Activated T-cell treated with anti-CD3 and anti-CD28 coated beads, Interleukin-2, amount 50 U/mL, for 4 hours (primary cell): ENCODE data around the gene CTDP1. TPM values are rescaled to one million over a fixed set of nuclear protein-coding genes. Genes with fewer than 3 reads are reported as not detected.

Experiments used
- ATAC-seq, 2 donors: fragments of 200-7000 bp; cut with Tn5 transposase; one replicate each; pipeline ENCODE4 v1.10.0; 2021
- DNase-seq: peaks from one replicate; pipeline ENCODE4 v3.0.0-alpha.2; 2020
- H3K27me3 Mint-ChIP-seq: one replicate; pipeline ENCODE4 v1.8.0; 2021; ENCODE audit warnings: low read depth, mixed read lengths
- H3K36me3 Mint-ChIP-seq: one replicate; pipeline ENCODE4 v1.8.0; 2022; ENCODE audit warnings: mixed read lengths; ENCODE audit not compliant: insufficient read depth
- H3K4me1 Mint-ChIP-seq: one replicate; pipeline ENCODE4 v1.8.0; 2021; ENCODE audit warnings: low read depth, mixed read lengths
- H3K4me3 Mint-ChIP-seq: one replicate; pipeline ENCODE4 v1.8.0; 2021; ENCODE audit warnings: mild to moderate bottlenecking, moderate library complexity, mixed read lengths
- H3K9me3 Mint-ChIP-seq: one replicate; pipeline ENCODE4 v1.8.0; 2021; ENCODE audit warnings: mixed read lengths
- total RNA-seq, 3 donors: library from RNA; stranded (reverse); gene quantifications; one replicate each; pipeline ENCODE4 v1.2.1, GENCODE V29; 2021

CTDP1 gene
- total RNA-seq, 3 donors from 2014 or later, result 38.6 to 46.2 (median 44.6) TPM

DNA sequence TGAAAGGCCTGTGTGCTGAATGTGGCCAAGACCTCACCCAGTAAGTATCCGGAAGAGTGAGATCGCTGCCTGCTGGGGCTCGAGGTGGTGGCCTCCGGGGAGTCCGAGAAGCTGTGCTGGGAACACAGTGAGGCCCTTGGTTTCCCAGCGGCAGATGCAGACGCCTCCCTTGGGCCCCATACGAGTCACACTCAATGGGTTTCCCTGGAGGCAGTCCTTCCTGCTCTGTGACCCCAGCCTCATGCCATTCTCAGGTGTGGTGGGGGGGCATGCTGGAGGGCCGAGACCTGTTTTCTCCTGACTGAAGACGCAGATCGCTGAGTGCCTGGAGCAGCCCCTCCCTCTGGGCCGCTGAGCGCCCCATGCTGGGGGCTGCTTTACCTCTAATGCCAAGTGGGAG lies 15.7 kb downstream of the CTDP1 start:
- H3K4me3 Mint-ChIP-seq, result no peak overlapping the region
- no peaks in the 10 kb centered on the region for H3K9me3 Mint-ChIP-seq
- no peaks in the 10 kb centered on the region for H3K27me3 Mint-ChIP-seq
- no peak for ATAC-seq
- DNase-seq, result no peak
- peaks cover 26% of the 10 kb centered on the region for H3K36me3 Mint-ChIP-seq
- H3K4me1 Mint-ChIP-seq, result peaks cover 14% of the 10 kb centered on the region

DNA sequence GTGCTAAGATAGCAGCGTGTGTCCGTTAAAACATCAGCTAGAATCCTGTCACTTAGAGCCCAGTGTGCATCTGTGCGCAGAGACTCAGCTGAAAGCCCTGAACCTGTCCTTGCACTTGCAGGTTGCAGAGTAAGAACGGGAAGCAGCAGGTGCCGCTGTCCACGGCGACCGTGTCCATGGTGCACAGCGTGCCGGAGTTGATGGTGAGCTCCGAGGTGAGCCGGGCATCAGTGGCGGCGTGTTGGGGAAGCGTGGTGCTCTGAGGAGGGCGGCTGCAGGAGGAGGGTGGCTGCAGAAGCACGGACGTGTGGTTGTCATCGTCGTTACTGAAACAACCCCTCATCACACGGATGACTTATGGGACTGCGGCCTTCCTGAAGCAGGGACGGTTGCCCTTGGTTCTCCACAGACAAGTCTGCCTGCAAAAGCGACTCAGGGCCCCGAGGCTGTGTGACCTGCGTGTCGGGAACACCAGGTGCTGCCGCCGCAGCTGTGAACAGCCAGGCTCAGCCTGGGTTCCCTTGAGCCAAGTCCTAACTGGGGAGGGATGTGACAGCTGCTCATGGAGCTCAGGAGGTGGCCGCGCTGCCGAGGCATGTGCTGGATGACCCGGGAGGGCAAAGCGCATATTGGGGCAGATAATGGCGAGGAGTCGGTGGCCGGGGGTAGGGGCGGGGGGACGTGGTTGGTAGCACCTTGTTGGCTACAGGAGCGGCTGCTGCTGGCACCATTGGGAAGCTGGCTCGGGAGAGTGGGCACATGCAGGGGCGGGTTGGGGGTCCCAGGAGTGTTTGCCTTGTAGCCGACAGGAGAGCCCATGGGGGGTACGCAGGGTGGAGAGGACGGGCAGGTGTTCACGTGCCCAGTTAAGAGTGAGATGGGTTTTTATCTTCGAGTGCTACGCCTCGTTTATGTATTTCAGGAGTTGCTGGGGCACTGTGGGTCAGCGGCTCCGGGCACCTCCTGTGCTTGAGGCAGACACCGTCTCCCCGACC lies 16.6 kb downstream of the CTDP1 start:
- Mint-ChIP-seq H3K9me3 (no peaks in the 10 kb centered on the region), H3K4me1 (peaks cover 7% of the 10 kb centered on the region), H3K36me3 (peaks cover 31% of the 10 kb centered on the region), H3K27me3 (no peaks in the 10 kb centered on the region), H3K4me3 (no peak overlapping the region)
- DNase-seq (no peak), ATAC-seq (no peak)

DNA sequence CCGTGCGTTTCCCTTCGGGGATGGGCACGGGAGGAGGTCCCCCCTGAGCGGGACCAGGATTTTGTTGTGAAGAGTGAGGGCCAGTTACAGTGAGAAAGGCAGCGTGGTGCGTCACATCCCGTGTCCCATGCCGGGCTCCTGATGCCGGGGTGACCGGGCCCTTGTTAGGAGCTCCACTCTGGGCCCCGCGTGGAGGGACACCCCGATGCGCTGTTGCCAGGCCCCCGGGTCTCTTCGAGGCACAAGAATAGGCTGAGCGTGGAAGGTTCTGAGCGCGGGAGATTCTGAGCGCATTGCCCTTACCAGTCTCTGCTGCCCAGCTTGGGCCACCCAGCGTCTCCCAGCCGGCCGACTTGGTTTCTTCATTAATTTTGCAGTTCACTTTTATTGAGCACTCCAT lies 17.6 kb downstream of the CTDP1 start:
- no peaks in the 10 kb centered on the region for H3K9me3 Mint-ChIP-seq
- no peak for DNase-seq
- peaks cover 33% of the 10 kb centered on the region for H3K36me3 Mint-ChIP-seq
- ATAC-seq, result no peak
- H3K4me3 Mint-ChIP-seq, result no peak overlapping the region
- no peaks in the 10 kb centered on the region for H3K27me3 Mint-ChIP-seq
- H3K4me1 Mint-ChIP-seq, result peaks cover 7% of the 10 kb centered on the region

DNA sequence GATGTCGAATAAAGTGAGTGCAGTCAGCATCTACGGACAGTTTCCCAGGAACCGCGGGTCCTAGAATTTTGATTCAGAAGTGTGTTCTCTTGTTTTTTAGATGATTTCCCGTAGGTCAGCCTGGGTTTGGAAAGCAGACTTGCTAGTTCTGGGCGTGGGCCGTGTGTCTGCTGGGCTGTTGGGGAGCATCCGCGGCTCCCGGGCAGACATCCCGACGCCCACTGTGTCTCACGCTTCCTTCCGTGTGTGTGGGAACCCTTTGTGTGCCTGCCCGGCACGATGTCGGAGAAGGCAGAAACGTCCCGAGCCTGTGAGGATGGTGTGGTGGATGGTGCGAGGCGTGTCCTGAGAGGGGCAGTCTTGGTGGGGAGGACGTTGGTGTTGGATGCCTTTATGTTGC lies 18.4 kb downstream of the CTDP1 start:
- Mint-ChIP-seq H3K4me1 (peaks cover under 1% of the 10 kb centered on the region), H3K27me3 (no peaks in the 10 kb centered on the region), H3K4me3 (no peak overlapping the region), H3K9me3 (no peaks in the 10 kb centered on the region), H3K36me3 (peaks cover 33% of the 10 kb centered on the region)
- DNase-seq (no peak), ATAC-seq (no peak)

DNA sequence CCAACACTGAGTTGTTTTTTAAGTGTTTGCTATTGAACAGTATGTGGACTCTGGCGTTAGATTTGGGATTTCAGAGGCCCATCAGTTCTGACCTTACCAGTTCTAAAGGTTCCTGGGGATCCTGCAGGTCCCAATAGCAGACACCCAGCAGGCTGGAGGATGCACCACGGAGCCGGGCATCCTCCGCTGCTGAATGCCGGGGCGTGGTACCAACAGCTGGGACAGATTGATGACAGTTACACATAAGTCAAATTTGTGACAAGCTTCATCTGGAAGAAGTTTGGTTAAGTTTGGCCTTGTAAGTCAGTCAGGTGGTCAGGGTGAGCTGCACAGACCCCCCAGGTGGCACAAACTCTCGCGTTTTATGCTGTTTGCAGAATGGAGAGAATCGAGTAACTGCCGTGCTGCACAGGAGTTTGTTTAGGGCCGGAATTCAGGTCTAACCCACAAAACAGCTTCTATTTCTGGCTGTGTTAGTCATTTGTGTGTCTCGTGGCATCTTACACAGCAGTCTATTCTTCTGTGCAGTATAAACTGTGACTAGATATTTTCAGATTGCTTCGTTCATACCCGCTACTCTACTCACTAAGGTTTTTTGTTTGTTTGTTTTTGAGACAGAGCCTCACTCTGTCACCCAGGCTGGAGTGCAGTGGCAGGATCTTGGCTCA lies 19.2 kb downstream of the CTDP1 start:
- no peaks in the 10 kb centered on the region for H3K27me3 Mint-ChIP-seq
- H3K4me1 Mint-ChIP-seq, result peaks cover 3% of the 10 kb centered on the region
- ATAC-seq, result no peak
- peaks cover 37% of the 10 kb centered on the region for H3K36me3 Mint-ChIP-seq
- no peak for DNase-seq
- H3K4me3 Mint-ChIP-seq, result no peak overlapping the region
- no peaks in the 10 kb centered on the region for H3K9me3 Mint-ChIP-seq

DNA sequence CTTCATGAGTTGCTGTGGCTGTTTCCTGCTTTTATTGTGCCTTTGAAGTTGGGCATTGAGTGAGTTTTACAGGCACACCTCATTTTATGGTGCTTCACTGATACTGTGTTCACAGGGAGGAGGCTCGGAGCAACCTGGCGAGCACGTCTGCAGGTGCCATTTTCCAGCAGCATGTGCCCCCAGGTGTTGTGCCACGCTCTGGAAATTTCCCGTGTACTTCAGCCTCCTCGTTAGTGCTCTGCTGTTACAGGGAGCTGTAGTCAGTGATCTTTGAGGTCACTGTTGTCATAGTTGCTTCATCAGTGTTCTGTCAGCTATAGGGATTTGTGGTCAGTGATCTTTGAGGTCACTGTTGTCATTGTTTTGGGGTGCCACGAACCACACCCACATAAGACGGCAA lies 20.1 kb downstream of the CTDP1 start:
- no peak overlapping the region for H3K4me3 Mint-ChIP-seq
- no peaks in the 10 kb centered on the region for H3K27me3 Mint-ChIP-seq
- ATAC-seq (no peak), DNase-seq (no peak)
- no peaks in the 10 kb centered on the region for H3K9me3 Mint-ChIP-seq
- H3K4me1 Mint-ChIP-seq, result peaks cover 3% of the 10 kb centered on the region
- peaks cover 39% of the 10 kb centered on the region for H3K36me3 Mint-ChIP-seq

DNA sequence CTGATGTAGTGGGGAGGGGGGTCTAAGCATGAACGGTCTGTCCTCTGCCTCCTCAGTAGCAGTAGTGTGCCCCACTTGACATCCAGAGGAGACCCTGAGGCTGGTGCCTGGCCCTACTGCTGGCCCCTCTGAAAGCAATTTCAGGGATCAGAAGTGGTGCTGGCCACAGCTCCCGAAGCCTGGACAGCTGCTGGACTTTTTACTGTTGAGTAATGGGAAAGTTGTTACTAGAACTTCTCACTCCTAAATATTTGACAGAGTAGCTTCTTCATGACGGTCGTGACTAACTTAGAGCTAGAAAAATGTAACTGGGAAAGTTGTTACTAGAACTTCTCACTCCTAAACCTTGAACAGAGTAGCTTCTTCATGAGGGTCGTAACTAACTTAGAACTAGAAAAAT lies 23.3 kb downstream of the CTDP1 start:
- Mint-ChIP-seq H3K9me3 (no peaks in the 10 kb centered on the region), H3K4me1 (peaks cover 3% of the 10 kb centered on the region), H3K36me3 (peaks cover 45% of the 10 kb centered on the region), H3K4me3 (no peak overlapping the region), H3K27me3 (no peaks in the 10 kb centered on the region)
- DNase-seq (no peak), ATAC-seq (no peak)

DNA sequence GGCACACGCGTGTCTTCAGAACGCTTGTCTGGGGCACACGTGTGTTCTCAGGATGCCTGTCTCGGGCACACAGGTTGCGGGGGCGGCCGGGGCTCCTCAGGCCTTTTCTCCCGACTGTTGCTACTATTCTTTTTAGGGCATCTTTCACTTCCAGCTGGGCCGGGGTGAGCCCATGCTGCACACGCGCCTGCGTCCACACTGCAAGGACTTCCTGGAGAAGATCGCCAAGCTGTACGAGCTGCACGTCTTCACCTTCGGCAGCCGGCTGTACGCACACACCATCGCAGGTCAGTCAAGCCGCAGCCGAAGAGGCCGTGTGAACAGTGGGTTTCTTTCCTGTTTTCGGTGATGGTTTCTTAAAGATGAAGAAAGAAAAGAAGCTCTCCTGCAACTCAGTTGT lies 25.0 kb downstream of the CTDP1 start:
- DNase-seq (no peak), ATAC-seq (no peak)
- Mint-ChIP-seq H3K4me3 (no peak overlapping the region), H3K36me3 (peaks cover 49% of the 10 kb centered on the region), H3K27me3 (no peaks in the 10 kb centered on the region), H3K9me3 (no peaks in the 10 kb centered on the region), H3K4me1 (peaks cover 3% of the 10 kb centered on the region)

DNA sequence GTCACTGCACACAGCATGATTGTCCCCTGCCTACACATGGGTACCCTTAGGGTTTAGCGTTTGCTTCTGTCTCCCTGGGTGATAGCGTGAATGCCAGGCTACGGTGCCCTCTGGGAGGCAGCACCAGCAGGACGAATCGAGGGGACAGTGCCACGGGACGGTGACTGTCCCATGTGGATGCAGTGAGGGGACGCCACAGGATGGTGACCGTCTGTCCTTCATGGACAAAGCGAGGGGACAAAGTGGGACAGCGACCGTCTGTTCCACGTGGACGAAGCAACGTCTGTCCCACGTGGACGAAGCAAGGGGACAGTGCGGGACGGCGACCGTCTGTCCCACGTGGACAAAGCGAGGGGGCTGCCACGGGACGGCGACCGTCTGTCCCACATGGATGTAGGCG lies 25.7 kb downstream of the CTDP1 start:
- Mint-ChIP-seq H3K4me3 (no peak overlapping the region), H3K4me1 (peaks cover 3% of the 10 kb centered on the region), H3K9me3 (no peaks in the 10 kb centered on the region), H3K27me3 (no peaks in the 10 kb centered on the region), H3K36me3 (peaks cover 45% of the 10 kb centered on the region)
- DNase-seq (no peak), ATAC-seq (no peak)

DNA sequence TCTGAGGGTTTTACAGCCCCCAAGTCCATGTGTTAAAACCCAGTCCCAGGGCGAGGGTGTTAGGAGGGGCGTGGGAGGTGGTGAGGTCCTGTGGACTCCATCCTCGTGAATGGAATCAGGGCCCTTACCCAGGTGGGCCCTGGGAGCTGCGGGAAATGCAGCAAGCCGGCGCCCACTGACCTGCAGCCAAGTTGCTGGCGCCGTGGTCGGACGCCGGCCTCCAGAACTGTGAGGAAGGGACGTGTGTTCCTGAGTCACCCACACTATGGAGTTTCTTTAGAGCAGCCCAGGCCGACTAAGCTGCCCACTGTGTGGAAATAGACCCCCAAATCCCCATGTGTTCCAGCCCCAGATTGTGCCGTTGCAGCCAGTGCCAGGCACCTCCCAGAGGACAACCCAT lies 26.4 kb downstream of the CTDP1 start:
- H3K4me1 Mint-ChIP-seq, result peaks cover 3% of the 10 kb centered on the region
- H3K36me3 Mint-ChIP-seq, result peaks cover 47% of the 10 kb centered on the region
- H3K4me3 Mint-ChIP-seq, result no peak overlapping the region
- DNase-seq, result no peak
- no peaks in the 10 kb centered on the region for H3K9me3 Mint-ChIP-seq
- ATAC-seq, result no peak
- H3K27me3 Mint-ChIP-seq, result no peaks in the 10 kb centered on the region

DNA sequence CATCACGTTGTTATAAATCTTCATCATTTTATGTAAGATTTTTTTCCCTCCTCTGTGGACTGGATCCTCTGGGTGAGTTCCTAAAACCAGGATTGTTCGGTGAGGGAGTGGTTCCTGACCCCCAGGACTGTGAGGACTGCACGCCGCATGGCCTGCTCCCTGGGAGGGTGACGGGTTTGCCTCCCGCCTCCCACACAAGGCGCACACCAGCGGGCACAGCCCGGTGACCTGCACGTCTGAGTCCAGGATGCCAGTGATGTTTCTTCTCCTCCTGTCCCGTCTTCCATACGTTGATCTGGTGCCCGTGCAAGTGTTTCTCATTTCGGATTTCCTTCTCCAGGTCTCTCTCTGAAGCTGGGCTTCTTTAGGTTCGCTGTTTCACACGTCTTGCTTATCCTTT lies 27.1 kb downstream of the CTDP1 start:
- Mint-ChIP-seq H3K27me3 (no peaks in the 10 kb centered on the region), H3K4me3 (no peak overlapping the region), H3K9me3 (no peaks in the 10 kb centered on the region), H3K4me1 (peaks cover 3% of the 10 kb centered on the region), H3K36me3 (peaks cover 49% of the 10 kb centered on the region)
- ATAC-seq (no peak), DNase-seq (no peak)

DNA sequence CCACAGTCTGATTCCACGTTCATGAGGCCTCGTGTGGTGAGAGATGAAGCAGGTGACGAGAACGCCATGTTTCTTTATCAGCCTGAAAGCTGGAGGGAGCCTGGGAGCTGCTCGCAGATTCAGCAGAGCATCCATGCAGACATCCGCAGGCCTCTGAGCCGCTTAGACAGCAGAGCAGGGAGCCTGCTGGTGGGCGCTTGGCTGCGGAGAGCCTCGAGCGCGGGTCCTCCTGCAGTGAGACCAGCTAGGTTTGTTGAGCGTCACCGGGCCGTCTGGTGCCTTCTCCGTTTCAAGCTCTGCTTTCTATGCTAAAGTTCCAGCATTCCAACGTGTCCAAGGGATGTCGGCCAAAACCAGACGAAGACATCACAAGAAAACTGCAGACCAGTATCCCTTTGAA lies 27.6 kb downstream of the CTDP1 start:
- no peak for ATAC-seq
- Mint-ChIP-seq H3K27me3 (no peaks in the 10 kb centered on the region), H3K9me3 (no peaks in the 10 kb centered on the region), H3K4me1 (peaks cover 3% of the 10 kb centered on the region), H3K36me3 (peaks cover 50% of the 10 kb centered on the region), H3K4me3 (no peak overlapping the region)
- DNase-seq, result no peak

DNA sequence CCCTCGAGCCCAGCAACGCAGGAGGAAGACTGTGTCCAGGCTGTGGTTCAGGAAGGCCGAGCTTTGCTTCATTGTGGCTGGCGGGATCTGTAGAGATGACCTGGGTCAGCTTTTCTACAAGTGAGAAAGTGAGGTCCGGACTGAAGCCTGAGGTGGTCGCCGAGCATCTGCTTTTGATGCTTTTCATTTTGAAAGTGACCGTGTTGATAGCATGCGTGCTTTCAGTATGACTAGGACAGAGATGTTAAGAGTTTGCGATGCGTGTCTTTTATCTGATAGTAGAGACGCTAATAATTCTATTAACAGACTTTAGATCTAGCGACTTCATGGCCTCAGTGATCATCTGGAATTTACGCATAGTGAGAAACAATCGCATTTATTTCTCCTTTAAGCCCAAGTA lies 28.1 kb downstream of the CTDP1 start:
- peaks cover 52% of the 10 kb centered on the region for H3K36me3 Mint-ChIP-seq
- H3K27me3 Mint-ChIP-seq, result no peaks in the 10 kb centered on the region
- H3K4me1 Mint-ChIP-seq, result peaks cover 3% of the 10 kb centered on the region
- H3K4me3 Mint-ChIP-seq, result no peak overlapping the region
- no peak for ATAC-seq
- no peaks in the 10 kb centered on the region for H3K9me3 Mint-ChIP-seq
- DNase-seq, result no peak

DNA sequence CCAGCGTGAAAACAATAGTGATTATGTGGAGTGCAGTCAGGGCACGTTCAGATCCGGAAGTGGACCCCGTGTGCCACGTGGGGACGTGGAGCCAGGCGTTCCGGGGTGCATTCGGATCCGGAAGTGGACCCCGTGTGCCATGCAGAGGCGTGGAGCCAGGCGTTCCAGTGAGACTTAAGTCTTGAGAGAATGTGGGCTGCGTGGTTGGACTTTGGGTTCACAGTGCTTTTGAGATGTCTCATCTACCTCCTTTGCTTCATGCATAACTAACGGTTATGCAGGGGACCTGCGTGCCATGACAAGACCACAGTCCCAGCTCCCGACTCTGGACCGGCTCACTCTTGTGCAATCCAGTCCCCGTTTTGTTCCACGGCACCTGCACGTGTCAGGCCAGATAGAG lies 28.8 kb downstream of the CTDP1 start:
- H3K4me3 Mint-ChIP-seq, result no peak overlapping the region
- ATAC-seq (no peak), DNase-seq (no peak)
- peaks cover 53% of the 10 kb centered on the region for H3K36me3 Mint-ChIP-seq
- H3K27me3 Mint-ChIP-seq, result no peaks in the 10 kb centered on the region
- H3K9me3 Mint-ChIP-seq, result no peaks in the 10 kb centered on the region
- H3K4me1 Mint-ChIP-seq, result peaks cover 3% of the 10 kb centered on the region
